Upper lobe of right lung (tissue), 1 donor: Measurements from ENCODE around the gene SPATA13. TPM values are rescaled to one million over a fixed set of nuclear protein-coding genes. Genes with fewer than 3 reads are reported as not detected.

Experiments used
- ATAC-seq: fragments of 200-7000 bp; cut with Tn5 transposase; one replicate; pipeline ENCODE4 v1.9.1; 2020; ENCODE audit warnings: mild to moderate bottlenecking, moderate library complexity
- DNase-seq: peaks from one replicate; pipeline ENCODE4 v3.0.0-alpha.2; 2020
- H3K27ac ChIP-seq: fragments of 200-600 bp; one replicate; pipeline ENCODE4 v1.8.0; 2022
- H3K27me3 ChIP-seq: fragments of 200-600 bp; one replicate; pipeline ENCODE4 v1.8.0; 2022; ENCODE audit warnings: mild to moderate bottlenecking
- H3K36me3 ChIP-seq: fragments of 200-600 bp; one replicate; pipeline ENCODE4 v1.8.0; 2022
- H3K4me1 ChIP-seq: fragments of 200-600 bp; one replicate; pipeline ENCODE4 v1.8.0; 2022
- H3K4me3 ChIP-seq: fragments of 200-600 bp; one replicate; pipeline ENCODE4 v1.8.0; 2022; ENCODE audit warnings: mild to moderate bottlenecking
- H3K9me3 ChIP-seq: fragments of 200-600 bp; one replicate; pipeline ENCODE4 v1.8.0; 2022
- CTCF ChIP-seq: fragments of 200-600 bp; IDR thresholded peaks from one replicate; pipeline ENCODE4 v1.8.0; 2022; ENCODE audit warnings: antibody characterized with exemption
- intact Hi-C: fragments of 100-400 bp; cut with DNase I; formaldehyde crosslinking; loops from one replicate; pipeline ENCODE4 v1.11.0; 2022
- total RNA-seq: library from RNA; stranded (reverse); fragmentation: NEBNext Ultra II Directional; extraction: Animal tissue kit (Norgen Biotek cat#: 25700); gene quantifications from one replicate; pipeline ENCODE4 v1.2.1, GENCODE V29; 2021
- donor health status: DM: no; HTN: yes; CAD: no; lungs with severe emphysema.

SPATA13 gene
- total RNA-seq, 1 donor from 2014 or later = 34.4 TPM

- no peak for ATAC-seq
- Histone ChIP-seq H3K4me1 (peaks cover 11% of the 10 kb centered on the region), H3K9me3 (no peaks in the 10 kb centered on the region), H3K27ac (no peak overlapping the region), H3K4me3 (no peak overlapping the region), H3K27me3 (no peaks in the 10 kb centered on the region), H3K36me3 (no peaks in the 10 kb centered on the region)
- intact Hi-C loops = loop anchor here (10.0 kb wide), 1 partner anchor 296 kb away; no protein-coding TSS in a partner anchor
- no peak for TF ChIP-seq CTCF
- no peak for DNase-seq
Observed at GRCh38 chr13:24221007-24221406, 60.5 kb downstream of the SPATA13 start.

- no peak for ATAC-seq
- Histone ChIP-seq H3K4me3 (no peak overlapping the region), H3K27ac (no peak overlapping the region), H3K36me3 (no peaks in the 10 kb centered on the region), H3K4me1 (peaks cover 6% of the 10 kb centered on the region), H3K27me3 (no peaks in the 10 kb centered on the region), H3K9me3 (no peaks in the 10 kb centered on the region)
- no peak for DNase-seq
- TF ChIP-seq CTCF = no peak
- intact Hi-C loops = loop anchor here (10.0 kb wide), 1 partner anchor 298 kb away; no protein-coding TSS in a partner anchor
Observed at GRCh38 chr13:24222756-24223155, 62.2 kb downstream of the SPATA13 start.

- ATAC-seq (peak; percentile 15), DNase-seq (no peak)
- peak overlapping the region; percentile 36 for H3K27ac ChIP-seq
- H3K9me3 ChIP-seq = no peaks in the 10 kb centered on the region
- no peak for TF ChIP-seq CTCF
- H3K4me1 ChIP-seq = no peaks in the 10 kb centered on the region
- no peak overlapping the region for H3K4me3 ChIP-seq
- no peaks in the 10 kb centered on the region for H3K36me3 ChIP-seq
- H3K27me3 ChIP-seq = no peaks in the 10 kb centered on the region
- intact Hi-C loops = loop anchor here (10.0 kb wide), 1 partner anchor 299 kb away; no protein-coding TSS in a partner anchor
Observed at GRCh38 chr13:24223341-24224231, 63.1 kb downstream of the SPATA13 start.

- Histone ChIP-seq H3K27ac (peak overlapping the region; percentile 36), H3K36me3 (no peaks in the 10 kb centered on the region), H3K27me3 (no peaks in the 10 kb centered on the region), H3K4me1 (no peaks in the 10 kb centered on the region), H3K4me3 (no peak overlapping the region), H3K9me3 (no peaks in the 10 kb centered on the region)
- DNase-seq (no peak), ATAC-seq (peak; percentile 24)
- TF ChIP-seq CTCF = no peak
- intact Hi-C loops = loop anchor here (10.0 kb wide), 1 partner anchor 299 kb away; no protein-coding TSS in a partner anchor
Observed at GRCh38 chr13:24224232-24224680, 63.7 kb downstream of the SPATA13 start.

- intact Hi-C loops = loop anchor here (10.0 kb wide), 1 partner anchor 300 kb away; no protein-coding TSS in a partner anchor
- no peak for DNase-seq
- Histone ChIP-seq H3K27me3 (no peaks in the 10 kb centered on the region), H3K36me3 (no peaks in the 10 kb centered on the region), H3K4me1 (no peaks in the 10 kb centered on the region), H3K9me3 (no peaks in the 10 kb centered on the region), H3K4me3 (no peak overlapping the region), H3K27ac (no peak overlapping the region)
- no peak for TF ChIP-seq CTCF
- ATAC-seq = no peak
Observed at GRCh38 chr13:24225062-24225461, 64.5 kb downstream of the SPATA13 start.
